Esophagus muscularis mucosa (tissue), 4 donors: ENCODE results near the gene LRRN4. TPM values are rescaled to one million over a fixed set of nuclear protein-coding genes. Genes with fewer than 3 reads are reported as not detected.

Experiments
- DNase-seq: peaks from one replicate; pipeline ENCODE4 v3.0.0-alpha.2; 2017; ENCODE audit errors: extremely low spot score
- H3K27ac ChIP-seq, 4 donors: fragments of 200-600 bp; sonication (generic); replicated peaks in 1 of 4; 1 replicate in 3 of 4; 2 replicates in 1 of 4; pipeline ENCODE4 v1.5.1; 2016 to 2019; ENCODE audit warnings: mild to moderate bottlenecking in 1 of 4
- H3K27me3 ChIP-seq, 4 donors: fragments of 200-600 bp; sonication (generic); one replicate each; pipeline versions ENCODE4 v1.5.1 to v1.6.0; 2016 to 2019
- H3K36me3 ChIP-seq, 4 donors: fragments of 200-600 bp; sonication (generic); one replicate each; pipeline ENCODE4 v1.5.1; 2016 to 2019
- H3K4me1 ChIP-seq, 4 donors: fragments of 200-600 bp; sonication (generic); one replicate each; pipeline ENCODE4 v1.5.1; 2016 to 2019
- H3K4me3 ChIP-seq, 4 donors: fragments of 200-600 bp; sonication (generic); 1 replicate in 2 of 4; 2 replicates in 2 of 4; pipeline ENCODE4 v1.5.1; 2016 to 2019; ENCODE audit warnings: mild to moderate bottlenecking in 4 of 4, moderate library complexity in 1 of 4
- H3K9me3 ChIP-seq, 4 donors: fragments of 200-600 bp; sonication (generic); 1 replicate in 3 of 4; 2 replicates in 1 of 4; pipeline ENCODE4 v1.5.1; 2016 to 2019
- EP300 ChIP-seq: sonication (generic); formaldehyde crosslinking; IDR thresholded peaks from one replicate; pipeline ENCODE4 v1.6.1; 2017; ENCODE audit warnings: antibody characterized with exemption
- POLR2A ChIP-seq: fragments of 450-650 bp; IDR thresholded peaks from one replicate; pipeline ENCODE4 v1.6.1; 2017; ENCODE audit warnings: antibody characterized with exemption, moderate library complexity, mild to moderate bottlenecking, low read depth
- POLR2AphosphoS5 ChIP-seq, 2 donors: sonication (generic); formaldehyde crosslinking; IDR thresholded peaks; one replicate each; pipeline ENCODE4 v1.6.1; 2017; ENCODE audit warnings: antibody characterized with exemption in 2 of 2
- WGBS: methylation state at CpG from one replicate; pipeline ENCODE4 v1.1.5; 2018; 5-methylcytosine and 5-hydroxymethylcytosine counted together
- intact Hi-C: fragments of 100-400 bp; cut with DNase I; formaldehyde crosslinking; loops from one replicate; pipeline ENCODE4 v1.15.1; 2023
- total RNA-seq, 4 donors: library from RNA; depleted of rRNA; stranded (reverse); fragments of >200 nt; gene quantifications; one replicate each; pipeline versions ENCODE4 v1.1.0 to v1.2.1, GENCODE V29; 2016
- TF ChIP-seq, protein P1 (sequence below), 3 experiments: fragments of 200-600 bp in 2 of 3; fragments of 450-650 bp in 1 of 3; sonication (generic) in 2 of 3; IDR thresholded peaks; one replicate each; pipeline ENCODE4 v1.5.1; 2017 to 2019; ENCODE audit warnings: antibody characterized with exemption in 3 of 3, mild to moderate bottlenecking in 2 of 3, moderate library complexity in 1 of 3

LRRN4 gene
- total RNA-seq, 4 donors from 2014 or later, result 0.17 to 0.42 TPM; not detected in 2

DNA sequence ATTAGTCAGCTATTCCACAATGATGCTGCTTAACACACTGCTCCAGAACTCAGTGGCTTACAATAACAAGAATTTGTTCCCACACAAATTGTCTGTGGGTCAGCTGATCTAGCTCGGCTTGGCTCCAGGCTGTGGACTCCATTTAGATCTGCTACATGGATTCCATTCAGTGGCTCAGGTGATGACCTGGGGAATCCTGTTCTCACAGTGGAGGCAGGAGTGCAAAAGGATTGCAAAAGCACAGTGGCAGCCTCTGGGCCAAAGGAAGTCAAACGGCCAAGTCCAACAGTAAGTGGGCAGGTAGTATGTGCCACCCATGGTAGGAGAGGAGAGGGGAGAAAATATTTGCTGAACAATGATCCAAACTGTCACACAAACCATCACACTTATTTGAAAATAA lies 15.8 kb upstream of the LRRN4 start:
- no peak overlapping the region for H3K27ac ChIP-seq
- peaks cover 0 to 3% (median 0%) of the 10 kb centered on the region in 4 donors for H3K4me1 ChIP-seq
- H3K9me3 ChIP-seq, result no peaks in the 10 kb centered on the region
- no peaks in the 10 kb centered on the region for H3K36me3 ChIP-seq
- no peak for TF ChIP-seq POLR2A
- TF ChIP-seq POLR2AphosphoS5 (IDR thresholded peaks at IDR 0.05), result no peak
- no peak for TF ChIP-seq EP300
- TF ChIP-seq, protein P1, sequence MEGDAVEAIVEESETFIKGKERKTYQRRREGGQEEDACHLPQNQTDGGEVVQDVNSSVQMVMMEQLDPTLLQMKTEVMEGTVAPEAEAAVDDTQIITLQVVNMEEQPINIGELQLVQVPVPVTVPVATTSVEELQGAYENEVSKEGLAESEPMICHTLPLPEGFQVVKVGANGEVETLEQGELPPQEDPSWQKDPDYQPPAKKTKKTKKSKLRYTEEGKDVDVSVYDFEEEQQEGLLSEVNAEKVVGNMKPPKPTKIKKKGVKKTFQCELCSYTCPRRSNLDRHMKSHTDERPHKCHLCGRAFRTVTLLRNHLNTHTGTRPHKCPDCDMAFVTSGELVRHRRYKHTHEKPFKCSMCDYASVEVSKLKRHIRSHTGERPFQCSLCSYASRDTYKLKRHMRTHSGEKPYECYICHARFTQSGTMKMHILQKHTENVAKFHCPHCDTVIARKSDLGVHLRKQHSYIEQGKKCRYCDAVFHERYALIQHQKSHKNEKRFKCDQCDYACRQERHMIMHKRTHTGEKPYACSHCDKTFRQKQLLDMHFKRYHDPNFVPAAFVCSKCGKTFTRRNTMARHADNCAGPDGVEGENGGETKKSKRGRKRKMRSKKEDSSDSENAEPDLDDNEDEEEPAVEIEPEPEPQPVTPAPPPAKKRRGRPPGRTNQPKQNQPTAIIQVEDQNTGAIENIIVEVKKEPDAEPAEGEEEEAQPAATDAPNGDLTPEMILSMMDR (IDR thresholded peaks at IDR 0.05), result no peak
- no peak overlapping the region for H3K4me3 ChIP-seq
- intact Hi-C loops, result loop anchor here (10.0 kb wide), 1 partner anchor 275 kb away; no protein-coding TSS in a partner anchor
- H3K27me3 ChIP-seq, result no peaks in the 10 kb centered on the region
- DNase-seq, result no peak
- 77% methylated on average over 2 of the region's 2 CpGs for WGBS

DNA sequence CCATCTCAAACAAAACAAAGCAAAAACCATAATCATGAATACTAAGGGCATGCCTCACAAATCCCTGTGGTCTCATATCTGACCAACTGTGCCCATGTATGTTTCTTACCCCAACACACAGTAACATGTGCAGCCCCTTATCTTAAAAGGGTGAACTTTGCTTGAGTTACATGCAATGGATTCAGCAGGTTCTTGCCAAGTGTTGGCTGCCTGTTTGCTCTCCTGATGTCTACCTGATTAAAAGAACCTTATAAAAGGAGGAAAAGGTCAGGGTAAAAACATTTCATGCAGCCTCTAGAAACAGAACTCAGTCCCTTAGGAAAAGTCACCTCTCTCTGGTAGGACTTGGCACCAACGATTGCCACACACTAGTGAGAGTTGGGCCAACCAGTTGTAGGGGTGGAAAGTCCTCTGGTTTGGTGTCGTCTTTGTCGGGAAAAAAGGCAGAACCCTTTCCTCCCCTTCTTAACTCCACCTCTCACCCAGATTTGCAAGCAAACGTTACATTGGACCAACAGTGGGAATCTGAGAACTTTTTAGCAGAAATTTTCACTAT lies 14.0 kb upstream of the LRRN4 start:
- Histone ChIP-seq H3K9me3 (no peaks in the 10 kb centered on the region), H3K36me3 (no peaks in the 10 kb centered on the region), H3K4me3 (no peak overlapping the region), H3K4me1 (no peaks in the 10 kb centered on the region), H3K27ac (no peak overlapping the region), H3K27me3 (no peaks in the 10 kb centered on the region)
- intact Hi-C loops, result no loop called here
- no peak for DNase-seq
- no peak for TF ChIP-seq POLR2A
- TF ChIP-seq EP300, result no peak
- TF ChIP-seq POLR2AphosphoS5 (IDR thresholded peaks at IDR 0.05), result no peak
- TF ChIP-seq, protein P1 (IDR thresholded peaks at IDR 0.05), result no peak
- WGBS, result 81% methylated on average over 4 of the region's 4 CpGs

DNA sequence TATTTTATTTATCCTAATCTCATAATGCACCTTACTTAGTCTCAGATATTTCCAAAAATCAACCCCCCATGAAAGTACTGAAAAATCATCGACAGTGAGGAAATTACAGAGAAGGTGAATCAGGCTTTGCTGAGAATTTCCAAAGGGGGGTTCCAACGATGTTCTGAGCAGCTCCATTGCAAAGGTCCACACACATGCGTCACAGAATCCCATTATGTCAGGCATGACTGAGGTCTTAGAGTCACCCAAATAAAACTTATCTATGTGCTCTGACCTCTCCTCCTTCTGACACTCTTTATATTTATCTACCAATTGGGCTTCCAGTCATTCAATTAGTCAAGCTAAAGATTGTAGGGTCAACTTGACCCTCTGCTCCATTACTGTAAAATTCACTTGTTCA lies 12.7 kb upstream of the LRRN4 start:
- Histone ChIP-seq H3K9me3 (no peaks in the 10 kb centered on the region), H3K4me1 (no peaks in the 10 kb centered on the region), H3K4me3 (no peak overlapping the region), H3K36me3 (no peaks in the 10 kb centered on the region), H3K27ac (no peak overlapping the region), H3K27me3 (no peaks in the 10 kb centered on the region)
- no peak for DNase-seq
- TF ChIP-seq, protein P1 (IDR thresholded peaks at IDR 0.05), result no peak
- TF ChIP-seq EP300 (no peak), POLR2A (no peak), POLR2AphosphoS5 (IDR thresholded peaks at IDR 0.05) (no peak)
- WGBS, result 89% methylated on average over 3 of the region's 3 CpGs
- intact Hi-C loops, result no loop called here

DNA sequence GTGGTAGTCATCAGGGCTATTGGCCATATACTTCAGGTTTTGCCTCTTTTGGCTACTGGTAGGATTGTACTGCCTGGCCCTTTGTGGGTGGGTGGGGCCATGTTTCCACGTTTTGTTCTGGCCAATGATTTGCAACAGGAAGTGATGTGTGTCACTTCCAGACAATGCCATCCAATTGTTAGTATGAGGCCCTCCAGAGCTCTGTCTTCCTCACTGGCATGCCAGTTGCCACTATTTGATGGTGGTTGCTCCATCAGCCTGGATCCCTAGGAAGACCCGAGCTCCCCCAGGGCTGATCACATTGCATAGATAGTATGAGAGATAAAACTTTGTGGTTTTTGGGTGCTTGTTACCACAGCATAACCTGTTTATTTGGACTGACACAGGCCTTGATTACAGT lies 7.7 kb upstream of the LRRN4 start:
- no peak overlapping the region for H3K4me3 ChIP-seq
- intact Hi-C loops, result no loop called here
- H3K4me1 ChIP-seq, result no peaks in the 10 kb centered on the region
- no peak for TF ChIP-seq POLR2A
- no peak for TF ChIP-seq POLR2AphosphoS5 (IDR thresholded peaks at IDR 0.05)
- TF ChIP-seq EP300, result no peak
- TF ChIP-seq, protein P1 (IDR thresholded peaks at IDR 0.05), result no peak
- H3K27ac ChIP-seq, result no peak overlapping the region
- 77% methylated on average over 2 of the region's 2 CpGs for WGBS
- DNase-seq, result no peak
- H3K36me3 ChIP-seq, result no peaks in the 10 kb centered on the region
- H3K9me3 ChIP-seq, result no peaks in the 10 kb centered on the region
- peaks cover 0 to 21% (median 0%) of the 10 kb centered on the region in 4 donors for H3K27me3 ChIP-seq

DNA sequence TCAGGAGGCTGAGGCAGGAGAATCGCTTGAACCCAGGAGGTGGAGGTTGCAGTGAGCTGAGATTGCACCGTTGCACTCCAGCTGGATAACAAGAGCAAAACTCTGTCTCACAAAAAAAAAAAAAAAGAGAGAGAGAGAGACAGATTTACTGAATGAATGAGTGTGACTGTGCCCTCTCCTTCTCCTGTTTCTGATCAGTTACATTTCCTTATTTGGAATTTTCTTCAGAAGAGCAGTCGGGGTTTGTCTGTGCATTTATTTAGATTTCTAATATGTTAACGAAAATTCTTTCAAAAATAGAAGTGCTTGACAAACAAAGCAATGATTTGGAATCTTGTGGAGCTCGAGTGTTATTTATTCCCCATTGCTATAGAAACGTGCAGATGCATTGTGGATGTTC lies 6.4 kb upstream of the LRRN4 start:
- H3K9me3 ChIP-seq, result no peaks in the 10 kb centered on the region
- WGBS, result 48% methylated on average over 6 of the region's 6 CpGs
- intact Hi-C loops, result no loop called here

More for the DNA sequence above, 6.4 kb upstream of the LRRN4 start:
- Histone ChIP-seq H3K27me3 (peaks cover 0 to 32% (median 0%) of the 10 kb centered on the region in 4 donors), H3K4me3 (no peak overlapping the region), H3K36me3 (no peaks in the 10 kb centered on the region), H3K4me1 (no peaks in the 10 kb centered on the region), H3K27ac (no peak overlapping the region)
- no peak for DNase-seq
- TF ChIP-seq POLR2A, result no peak
- TF ChIP-seq, protein P1 (IDR thresholded peaks at IDR 0.05), result no peak
- TF ChIP-seq POLR2AphosphoS5 (IDR thresholded peaks at IDR 0.05), result no peak
- TF ChIP-seq EP300, result no peak
